Neural cell (in vitro differentiated cells): Measurements from ENCODE around the gene LY6G6C.

Experiments
- CTCF ChIP-seq: fragments of 450-650 bp; IDR thresholded peaks from 2 replicates; pipeline ENCODE4 v1.5.1; 2014; ENCODE audit warnings: antibody characterized with exemption, mild to moderate bottlenecking, moderate library complexity; ENCODE audit not compliant: poor library complexity, severe bottlenecking
- EP300 ChIP-seq: fragments of 450-650 bp; conservative IDR thresholded peaks from 2 replicates; pipeline ENCODE4 v1.6.1; 2014; ENCODE audit warnings: antibody characterized with exemption, mild to moderate bottlenecking, moderate library complexity; ENCODE audit not compliant: poor library complexity, severe bottlenecking
- EZH2 ChIP-seq: fragments of 200-600, 300-800 bp; shearing (Covaris generic), sonication (generic); IDR thresholded peaks from 2 replicates; pipeline ENCODE4 v1.6.1; 2014; ENCODE audit warnings: antibody characterized with exemption, low read length, borderline replicate concordance, mild to moderate bottlenecking; ENCODE audit not compliant: insufficient read depth, poor library complexity, severe bottlenecking
- MXI1 ChIP-seq: fragments of 450-650 bp; conservative IDR thresholded peaks from 2 replicates; pipeline ENCODE4 v1.6.1; 2014; ENCODE audit warnings: antibody characterized with exemption, mild to moderate bottlenecking; ENCODE audit not compliant: poor library complexity, severe bottlenecking
- POLR2AphosphoS5 ChIP-seq: IDR thresholded peaks from 2 replicates; pipeline ENCODE4 v1.6.1; 2012
- RAD21 ChIP-seq: fragments of 450-650 bp; conservative IDR thresholded peaks from 2 replicates; pipeline ENCODE4 v1.6.1; 2014; ENCODE audit warnings: antibody characterized with exemption, mild to moderate bottlenecking, moderate library complexity
- REST ChIP-seq: IDR thresholded peaks from 2 replicates; pipeline ENCODE4 v1.6.1; 2012; ENCODE audit warnings: borderline replicate concordance
- SMC3 ChIP-seq: fragments of 450-650 bp; conservative IDR thresholded peaks from 2 replicates; pipeline ENCODE4 v1.6.1; 2014; ENCODE audit warnings: antibody characterized with exemption, mild to moderate bottlenecking, moderate library complexity; ENCODE audit not compliant: poor library complexity
- TAF1 ChIP-seq: IDR thresholded peaks from 2 replicates; pipeline ENCODE4 v1.6.1; 2012; ENCODE audit warnings: low read depth

- TF ChIP-seq CTCF (no peak), EP300 (no peak), SMC3 (no peak), POLR2AphosphoS5 (no peak), REST (no peak), RAD21 (no peak), EZH2 (no peak), TAF1 (no peak), MXI1 (no peak)
These were observed 39.2 kb upstream of the LY6G6C start for GRCh38 chr6:31760790-31761189.
